ENCODE results near the gene NFKB2.

Gene NFKB2

GRCh38 chr10:102422545-102423129 lies 27.1 kb downstream of the NFKB2 start:
- peak; percentile 61 for DNase-seq (ENCODE audit: low spot score)

- DNase-seq (ENCODE audit: low spot score): no peak
Observed at GRCh38 chr10:102423372-102423968, 28.0 kb downstream of the NFKB2 start.

- no peak for DNase-seq (ENCODE audit: low spot score)
Observed at GRCh38 chr10:102424145-102424544, 28.6 kb downstream of the NFKB2 start.

GRCh38 chr10:102424916-102425315 lies 29.4 kb downstream of the NFKB2 start:
- DNase-seq (ENCODE audit: low spot score): no peak

- no peak for DNase-seq (ENCODE audit: low spot score)
Observed at GRCh38 chr10:102425444-102425843, 29.9 kb downstream of the NFKB2 start.

- DNase-seq (ENCODE audit: low spot score): no peak
Observed at GRCh38 chr10:102426803-102427287, 31.3 kb downstream of the NFKB2 start.

- no peak for DNase-seq (ENCODE audit: low spot score)
Observed at GRCh38 chr10:102429468-102429867, 34.0 kb downstream of the NFKB2 start.

GRCh38 chr10:102431452-102432124 lies 36.1 kb downstream of the NFKB2 start:
- DNase-seq (ENCODE audit: low spot score): no peak

- DNase-seq (ENCODE audit: low spot score): peak; percentile 84
Observed at GRCh38 chr10:102432162-102432950, 36.9 kb downstream of the NFKB2 start, which contains the start of gene CUEDC2. CUEDC2 (minus strand) TSS chr10:102432574; CDS start chr10:102425188, 7,386 bp downstream.

GRCh38 chr10:102433619-102434046 lies 38.1 kb downstream of the NFKB2 start:
- no peak for DNase-seq (ENCODE audit: low spot score)

- DNase-seq (ENCODE audit: low spot score): no peak
Observed at GRCh38 chr10:102434394-102435132, 39.1 kb downstream of the NFKB2 start.

GRCh38 chr10:102435133-102435497 lies 39.6 kb downstream of the NFKB2 start:
- no peak for DNase-seq (ENCODE audit: low spot score)

- DNase-seq (ENCODE audit: low spot score): no peak
Observed at GRCh38 chr10:102435529-102436233, 40.2 kb downstream of the NFKB2 start.

GRCh38 chr10:102436312-102436711 lies 40.8 kb downstream of the NFKB2 start:
- DNase-seq (ENCODE audit: low spot score): no peak

GRCh38 chr10:102437515-102437914 lies 42.0 kb downstream of the NFKB2 start:
- no peak for DNase-seq (ENCODE audit: low spot score)

GRCh38 chr10:102438374-102438773 lies 42.9 kb downstream of the NFKB2 start:
- DNase-seq (ENCODE audit: low spot score): no peak

GRCh38 chr10:102444851-102445250 lies 49.3 kb downstream of the NFKB2 start:
- no peak for DNase-seq (ENCODE audit: low spot score)

GRCh38 chr10:102449321-102450123 lies 54.0 kb downstream of the NFKB2 start:
- DNase-seq (ENCODE audit: low spot score): peak; percentile 53

- no peak for DNase-seq (ENCODE audit: low spot score)
Observed at GRCh38 chr10:102450124-102450373, 54.5 kb downstream of the NFKB2 start.

- DNase-seq (ENCODE audit: low spot score): peak; percentile 87
Observed at GRCh38 chr10:102450374-102451104, 55.0 kb downstream of the NFKB2 start.
